Fibroblast of the conjunctiva (primary cell): ENCODE measurements around the gene PHF21B.
"Not testable (repeated sequence)": the region's sequence is repeated elsewhere in the genome, so short reads cannot be mapped to it uniquely, and the experiment has no call there.

Experiments
- DNase-seq: peaks from one replicate; pipeline ENCODE4 v3.0.0-alpha.2; 2010; ENCODE audit warnings: low read depth

PHF21B gene

DNA sequence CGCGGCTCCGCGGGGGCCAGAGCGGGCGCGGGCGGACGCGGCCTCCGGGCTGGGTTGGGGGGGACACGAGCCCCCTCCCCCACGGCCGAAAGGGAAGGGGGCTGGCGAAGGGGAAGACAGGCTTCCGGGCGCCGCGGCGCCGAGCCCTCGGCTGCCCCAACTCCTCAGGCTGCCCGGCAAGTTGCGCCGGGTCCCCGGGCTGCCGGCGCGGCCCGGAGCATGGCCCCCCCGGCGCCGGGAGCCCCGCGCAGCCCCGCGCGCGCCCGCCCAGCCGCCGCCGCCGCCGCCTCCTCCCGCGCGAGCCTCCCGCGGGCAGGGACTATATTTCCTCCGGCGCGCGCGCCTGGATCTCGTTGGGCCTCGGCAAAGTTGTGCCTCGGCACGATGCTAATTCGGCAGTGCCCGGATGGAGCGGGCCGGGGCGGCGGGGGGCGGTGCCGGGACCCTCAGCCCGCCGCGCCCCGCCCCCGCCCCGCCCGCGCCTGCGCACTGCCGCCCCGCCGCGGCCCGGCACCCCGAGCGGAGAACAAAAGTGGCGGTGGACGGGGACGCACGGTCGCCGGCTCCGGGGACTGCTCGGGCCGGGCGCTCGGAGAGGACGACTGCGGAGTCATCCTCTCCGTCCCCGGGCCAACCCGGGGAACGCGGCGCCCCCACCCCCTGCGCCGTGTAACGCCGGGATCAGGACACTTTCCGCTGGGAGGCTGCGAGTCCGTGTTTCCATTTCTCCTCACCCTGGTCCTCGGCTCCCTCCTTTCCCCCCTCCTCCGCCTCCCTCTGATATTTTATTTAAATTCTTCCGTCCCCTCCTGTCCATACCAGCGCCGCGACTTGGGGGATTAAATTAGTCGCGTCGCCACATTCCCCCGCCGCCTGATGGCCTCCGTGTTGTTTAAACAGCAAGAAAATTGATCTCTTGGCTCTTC is at the start of gene PHF21B:
Gene PHF21B (minus strand): TSS at position 400 of the 926 bp plus-strand sequence. CDS start 456 bp downstream, outside the sequence.
- no peak for DNase-seq

GRCh38 chr22:45059296-45059695 is 49.5 kb upstream of the PHF21B start:
- no peak for DNase-seq

DNA sequence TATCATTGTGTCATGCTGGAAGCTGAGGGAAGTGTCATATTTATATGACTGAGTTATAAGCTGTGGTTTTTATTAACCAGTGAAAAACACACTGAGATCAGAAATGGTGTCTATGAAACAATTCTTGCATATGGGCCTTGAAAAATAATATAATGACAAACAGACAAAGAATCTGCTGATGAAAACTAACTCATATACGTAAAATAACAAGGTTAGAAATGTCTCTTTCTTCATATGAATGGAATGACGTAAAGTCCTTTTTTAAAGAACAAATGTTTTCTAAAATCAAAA is 48.8 kb upstream of the PHF21B start:
- no peak for DNase-seq

DNA sequence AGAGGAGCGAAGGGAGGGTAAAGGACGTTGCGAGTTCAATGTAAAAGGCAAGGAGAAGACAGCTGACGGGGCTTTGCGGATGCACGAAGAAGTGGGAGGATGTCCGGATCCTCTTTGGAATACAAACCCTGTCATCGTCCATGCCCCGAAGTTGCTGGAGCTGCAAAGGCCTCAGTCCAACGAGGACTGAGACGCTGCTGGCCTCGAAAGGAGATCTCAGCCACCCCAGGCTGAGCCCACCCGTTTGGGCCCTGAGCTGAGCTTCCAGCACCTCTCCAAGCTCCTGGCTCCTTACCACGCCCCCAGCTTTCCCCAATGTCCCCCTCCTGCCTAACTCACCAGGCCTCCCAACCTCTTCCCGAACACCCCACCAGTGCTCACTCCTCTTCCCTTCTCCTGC is 46.1 kb upstream of the PHF21B start:
- DNase-seq, result no peak

DNA sequence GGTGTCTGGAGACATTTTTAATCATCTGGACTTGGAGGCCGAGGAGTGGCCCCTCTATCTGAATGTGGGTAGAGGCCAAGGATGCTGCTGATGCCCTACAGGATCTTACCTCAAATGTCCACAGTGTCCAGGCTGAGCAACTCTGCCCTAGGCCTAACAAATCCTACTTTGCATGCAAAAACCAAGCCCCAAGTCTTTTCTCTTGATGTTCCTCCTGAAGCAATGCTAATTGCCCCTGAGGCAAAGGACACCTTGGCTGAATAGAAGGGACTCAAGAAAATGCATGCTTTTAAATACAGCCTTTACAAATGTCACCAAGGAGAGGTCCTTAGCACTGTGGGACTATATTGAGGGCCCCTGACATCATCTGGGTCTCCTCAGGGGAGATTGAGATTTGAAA is 43.8 kb upstream of the PHF21B start:
- DNase-seq, result no peak

- no peak for DNase-seq
Measured at GRCh38 chr22:45053094-45053493, 43.3 kb upstream of the PHF21B start.

- DNase-seq, result not testable (repeated sequence)
Measured at GRCh38 chr22:45052665-45053064, 42.9 kb upstream of the PHF21B start.

- DNase-seq, result no peak
Measured at GRCh38 chr22:45051946-45052345, 42.1 kb upstream of the PHF21B start.

DNA sequence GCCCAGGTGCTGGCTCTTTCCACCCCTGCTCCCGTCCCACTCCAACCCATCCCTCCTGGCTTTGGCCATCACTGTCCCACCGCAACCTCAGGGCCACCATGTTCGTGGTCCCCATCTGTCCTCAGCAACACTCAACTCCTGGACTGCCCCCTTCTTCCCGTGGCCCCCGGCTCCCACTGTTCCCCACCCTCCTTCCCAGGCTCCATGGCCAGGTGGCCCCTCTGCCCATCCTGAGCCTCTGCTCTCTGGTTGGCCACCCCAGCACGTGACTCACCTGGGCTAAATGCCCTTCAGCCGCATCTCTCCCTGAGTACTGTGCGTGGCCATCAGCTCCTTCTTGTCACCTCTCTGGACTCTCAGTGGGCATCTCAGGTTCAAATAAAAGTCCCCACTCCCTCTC is 41.6 kb upstream of the PHF21B start:
- no peak for DNase-seq

DNA sequence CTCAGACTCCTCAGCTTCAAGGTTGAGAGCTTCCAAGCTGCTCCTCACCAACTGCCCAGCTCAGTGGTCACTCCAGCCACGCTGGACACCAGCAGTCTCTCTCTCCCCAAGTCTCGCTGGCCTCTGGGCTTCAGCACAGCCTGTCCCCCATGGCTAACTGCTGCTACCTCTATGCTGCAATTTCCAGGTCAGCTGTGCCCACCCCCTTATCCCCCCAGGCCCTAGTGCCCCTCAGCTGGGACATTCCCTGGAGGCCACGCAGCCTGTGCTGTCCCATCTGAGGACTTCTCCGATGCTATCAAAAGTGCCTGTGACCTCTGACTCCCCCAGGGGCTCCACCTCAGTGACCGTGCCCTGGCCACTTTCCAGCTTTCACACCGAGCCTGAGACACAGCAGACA is 37.5 kb upstream of the PHF21B start:
- DNase-seq, result no peak

GRCh38 chr22:45045208-45045607 is 35.4 kb upstream of the PHF21B start:
- DNase-seq, result no peak

DNA sequence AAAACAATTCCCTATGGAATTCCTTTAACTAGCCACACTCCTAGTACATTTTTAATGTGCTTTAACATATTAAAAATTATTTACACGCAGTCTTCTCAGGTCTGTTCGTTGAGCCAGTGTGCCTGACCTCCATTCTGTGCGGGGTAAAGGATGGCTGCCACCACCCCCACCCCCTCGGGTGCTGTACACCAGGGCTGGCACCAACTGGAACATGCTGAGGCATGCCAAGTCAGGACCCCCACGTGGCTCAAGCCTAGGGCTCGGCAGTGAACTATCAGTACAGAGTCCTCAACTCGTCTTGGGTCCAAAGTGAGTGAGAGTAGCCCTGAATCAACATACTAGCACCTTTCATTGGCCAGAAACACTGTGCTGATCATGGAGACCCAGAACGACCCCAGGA is 32.5 kb upstream of the PHF21B start:
- no peak for DNase-seq

DNA sequence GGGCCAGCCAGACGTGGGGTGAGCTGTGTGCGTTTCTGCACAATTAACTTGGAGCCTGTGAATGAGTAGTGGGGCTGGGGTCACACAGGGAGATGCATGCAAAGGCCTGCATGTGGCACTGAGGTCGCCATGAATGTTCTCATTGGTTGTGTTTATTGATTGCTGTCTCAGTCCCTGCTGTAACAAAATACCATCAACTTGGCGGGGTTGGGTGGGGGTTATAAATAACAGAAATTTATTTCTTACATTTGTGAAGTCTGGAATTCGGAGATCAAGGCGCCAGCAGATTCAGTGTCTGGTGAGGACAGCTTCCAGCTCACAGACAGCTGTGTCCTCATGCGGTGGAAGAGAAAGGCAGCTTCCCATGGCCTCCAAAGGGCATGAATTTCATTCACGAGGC is 29.3 kb upstream of the PHF21B start:
- DNase-seq, result no peak

DNA sequence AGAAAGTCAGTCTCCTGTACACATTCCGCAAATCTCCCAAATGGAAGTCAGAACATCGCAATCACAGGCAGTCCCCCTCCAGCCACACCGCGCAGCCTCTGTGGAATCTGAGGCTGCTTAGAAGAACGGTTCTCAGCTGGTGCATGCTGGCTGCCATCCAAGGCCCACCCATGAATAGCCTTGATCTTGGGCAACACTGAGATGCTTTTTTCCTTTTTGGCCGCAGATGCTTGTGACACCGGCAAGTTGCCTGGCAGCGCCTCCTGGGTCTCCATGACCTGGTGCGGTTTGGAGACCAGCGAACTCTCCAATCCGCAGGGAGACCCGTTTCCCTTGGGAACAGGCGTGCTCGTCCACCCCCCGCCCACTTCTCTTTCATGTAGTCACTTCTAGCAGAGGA is 26.3 kb upstream of the PHF21B start:
- DNase-seq, result no peak

DNA sequence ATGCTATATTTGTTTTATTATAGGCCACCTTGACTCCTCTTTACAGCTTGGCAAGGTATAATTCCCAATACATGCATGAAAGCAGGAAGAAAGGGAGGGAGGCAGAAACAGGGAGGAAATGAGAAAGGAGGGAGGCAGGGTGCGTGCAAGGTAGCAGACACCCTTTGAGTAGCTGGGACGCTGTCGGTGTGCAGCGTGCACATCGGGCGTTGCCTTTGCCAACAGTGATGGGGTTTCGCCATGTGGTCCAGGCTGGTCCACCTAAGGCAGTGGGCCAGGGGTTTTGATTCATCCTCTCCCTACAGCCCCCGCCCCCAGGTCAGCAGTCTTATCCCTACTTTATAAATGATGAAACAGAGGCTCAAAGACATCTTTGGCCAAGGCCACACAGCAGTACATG is 25.0 kb upstream of the PHF21B start:
- no peak for DNase-seq

GRCh38 chr22:45034156-45034555 is 24.4 kb upstream of the PHF21B start:
- no peak for DNase-seq

GRCh38 chr22:45033136-45033535 is 23.3 kb upstream of the PHF21B start:
- DNase-seq, result no peak

DNA sequence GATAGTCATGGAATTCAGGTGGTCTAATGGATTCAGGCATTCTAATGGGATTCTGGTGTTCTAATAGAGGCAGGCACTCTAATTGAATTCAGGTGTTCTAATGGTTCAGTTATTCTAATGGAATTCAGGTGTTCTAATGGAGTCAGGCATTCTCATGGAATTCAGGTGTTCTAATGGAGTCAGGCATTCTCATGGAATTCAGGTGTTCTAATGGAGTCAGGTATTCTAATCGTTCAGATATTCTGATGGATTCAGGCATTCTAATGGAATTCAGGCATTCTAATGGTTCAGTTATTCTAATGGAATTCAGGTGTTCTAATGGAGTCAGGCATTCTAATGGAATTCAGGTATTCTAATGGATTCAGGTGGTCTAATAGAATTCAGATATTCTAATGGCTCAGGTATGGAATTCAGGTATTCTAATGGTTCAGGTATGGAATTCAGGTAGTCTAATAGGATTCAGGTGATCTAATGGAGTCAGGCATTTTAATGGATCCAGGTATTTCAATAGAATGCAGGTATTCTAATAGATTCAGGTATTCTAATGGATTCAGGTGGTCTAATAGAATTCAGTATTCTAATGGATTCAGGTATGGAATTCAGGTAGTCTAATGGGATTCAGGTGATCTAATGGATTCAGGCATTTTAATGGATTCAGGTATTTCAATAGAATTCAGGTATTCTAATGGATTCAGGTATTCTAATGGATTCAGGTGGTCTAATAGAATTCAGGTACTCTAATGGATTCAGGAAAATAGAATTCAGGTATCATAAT is 22.0 kb upstream of the PHF21B start:
- no peak for DNase-seq

DNA sequence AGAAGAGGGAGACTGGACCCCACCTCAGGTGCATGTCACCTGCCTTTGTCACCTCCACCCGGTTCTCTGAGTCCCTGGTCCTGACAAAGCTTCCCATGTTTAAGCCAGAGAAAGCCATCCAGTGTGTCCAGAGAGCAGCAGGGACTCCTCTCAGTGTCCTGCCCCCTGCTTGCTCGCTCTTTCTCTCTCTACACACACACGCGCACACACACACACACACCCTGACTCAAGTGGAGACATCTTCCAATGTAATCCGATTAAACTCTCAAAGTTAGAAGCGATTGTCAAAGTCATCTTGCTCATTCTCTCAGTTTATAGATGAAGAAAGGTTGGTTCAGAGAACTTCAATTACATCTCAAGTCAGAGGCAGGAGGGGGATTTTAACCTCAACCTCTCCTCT is 19.7 kb upstream of the PHF21B start:
- DNase-seq, result no peak

DNA sequence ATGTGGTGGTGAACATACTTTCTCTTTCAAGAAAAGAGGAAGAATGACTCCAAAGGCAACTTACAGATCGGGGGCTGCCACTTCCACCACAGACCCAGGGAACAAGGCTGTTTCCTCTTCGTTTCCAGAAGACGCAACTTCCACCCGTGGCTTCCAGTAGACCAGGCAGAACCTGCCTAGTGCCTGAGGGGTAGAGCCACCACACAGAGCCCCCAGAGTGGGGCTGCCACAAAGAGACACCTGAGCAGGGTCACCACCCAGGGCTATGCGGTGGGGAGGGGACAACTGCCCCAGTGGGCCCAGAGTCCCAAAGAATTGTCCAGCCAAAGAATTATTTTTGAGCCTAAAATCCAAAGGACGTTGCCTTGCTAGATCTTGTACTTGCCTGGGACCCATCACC is 16.7 kb upstream of the PHF21B start:
- DNase-seq, result no peak

- DNase-seq, result no peak
Measured at GRCh38 chr22:45023431-45023830, 13.6 kb upstream of the PHF21B start.

GRCh38 chr22:45019861-45020655 is 10.3 kb upstream of the PHF21B start:
- DNase-seq, result no peak

- DNase-seq, result no peak
Measured at GRCh38 chr22:45014654-45015053, 4.8 kb upstream of the PHF21B start.
